ENCODE data around the gene MAP6. TPM values are rescaled to one million over a fixed set of nuclear protein-coding genes. Genes with fewer than 3 reads are reported as not detected.

MAP6 gene
- total RNA-seq, 3 donors from 2014 or later (not counting 1 experiment from before 2014, with no cell fraction given) = not detected

GRCh38 chr11:75576017-75576416 is 92.8 kb downstream of the MAP6 start:
- Histone ChIP-seq H3K36me3 (ENCODE audit: control insufficient read depth, insufficient read depth, low read length) (peaks cover 13% of the 10 kb centered on the region), H3K4me1 (ENCODE audit: control insufficient read depth, insufficient read depth, low read length) (peaks cover 13% of the 10 kb centered on the region), H3K9me3 (ENCODE audit: control insufficient read depth, insufficient read depth, low read length) (no peaks in the 10 kb centered on the region), H3K27ac (ENCODE audit: low read length) (no peak overlapping the region), H3K4me3 (ENCODE audit: low read length) (no peak overlapping the region), H3K27me3 (ENCODE audit: control insufficient read depth, insufficient read depth, low read length) (no peaks in the 10 kb centered on the region)
- no peak for TF ChIP-seq CTCF (IDR thresholded peaks at IDR 0.05)
- H3K27ac Mint-ChIP-seq = peak overlapping the region; percentile 34 to 82
- H3K36me3 Mint-ChIP-seq = no peaks in the 10 kb centered on the region
- DNase-seq (no peak), ATAC-seq (no peak)
- 96% methylated on average over 6 of the region's 6 CpGs for WGBS (ENCODE audit: insufficient coverage)
- H3K27me3 Mint-ChIP-seq (ENCODE audit: low read depth in 2 of 2) = no peaks in the 10 kb centered on the region
- intact Hi-C loops (cut with micrococcal nuclease) = loop anchor here (1.0 kb wide), 1 partner anchor 39 kb away; no protein-coding TSS in a partner anchor
- H3K4me1 Mint-ChIP-seq = peaks cover 15 to 20% of the 10 kb centered on the region in 2 donors
- H3K9me3 Mint-ChIP-seq = no peaks in the 10 kb centered on the region
- H3K4me3 Mint-ChIP-seq = no peak overlapping the region

GRCh38 chr11:75574698-75575602 is 93.9 kb downstream of the MAP6 start:
- no peaks in the 10 kb centered on the region for H3K9me3 ChIP-seq (ENCODE audit: control insufficient read depth, insufficient read depth, low read length)
- Mint-ChIP-seq H3K27me3 (ENCODE audit: low read depth in 2 of 2) (no peaks in the 10 kb centered on the region), H3K9me3 (no peaks in the 10 kb centered on the region), H3K36me3 (no peaks in the 10 kb centered on the region), H3K27ac (no peak overlapping the region), H3K4me3 (no peak overlapping the region), H3K4me1 (peaks cover 15 to 20% of the 10 kb centered on the region in 2 donors)
- peaks cover 22% of the 10 kb centered on the region for H3K36me3 ChIP-seq (ENCODE audit: control insufficient read depth, insufficient read depth, low read length)
- no peak for TF ChIP-seq CTCF (IDR thresholded peaks at IDR 0.05)
- no peak overlapping the region for H3K4me3 ChIP-seq (ENCODE audit: low read length)
- intact Hi-C loops (cut with micrococcal nuclease) = no loop called here
- H3K4me1 ChIP-seq (ENCODE audit: control insufficient read depth, insufficient read depth, low read length) = peaks cover 13% of the 10 kb centered on the region
- no peak for ATAC-seq
- H3K27ac ChIP-seq (ENCODE audit: low read length) = no peak overlapping the region
- no peaks in the 10 kb centered on the region for H3K27me3 ChIP-seq (ENCODE audit: control insufficient read depth, insufficient read depth, low read length)
- no peak for DNase-seq
- 88% methylated on average over 12 of the region's 12 CpGs for WGBS (ENCODE audit: insufficient coverage)

- Mint-ChIP-seq H3K4me3 (no peak overlapping the region), H3K27ac (no peak overlapping the region), H3K36me3 (no peaks in the 10 kb centered on the region), H3K27me3 (ENCODE audit: low read depth in 2 of 2) (no peaks in the 10 kb centered on the region), H3K4me1 (peaks cover 15 to 20% of the 10 kb centered on the region in 2 donors), H3K9me3 (no peaks in the 10 kb centered on the region)
- WGBS (ENCODE audit: insufficient coverage) = 81% methylated on average over 8 of the region's 8 CpGs
- Histone ChIP-seq H3K36me3 (ENCODE audit: control insufficient read depth, insufficient read depth, low read length) (peaks cover 35% of the 10 kb centered on the region), H3K27ac (ENCODE audit: low read length) (no peak overlapping the region), H3K4me3 (ENCODE audit: low read length) (no peak overlapping the region), H3K27me3 (ENCODE audit: control insufficient read depth, insufficient read depth, low read length) (no peaks in the 10 kb centered on the region), H3K4me1 (ENCODE audit: control insufficient read depth, insufficient read depth, low read length) (peaks cover 13% of the 10 kb centered on the region), H3K9me3 (ENCODE audit: control insufficient read depth, insufficient read depth, low read length) (no peaks in the 10 kb centered on the region)
- intact Hi-C loops (cut with micrococcal nuclease) = no loop called here
- no peak for ATAC-seq
- no peak for TF ChIP-seq CTCF (IDR thresholded peaks at IDR 0.05)
- no peak for DNase-seq
Observed at GRCh38 chr11:75572744-75573143, 96.1 kb downstream of the MAP6 start.

All from natural killer cell (primary cell).